ENCODE results near the gene ZDHHC22.
"Not testable (repeated sequence)": the region's sequence is repeated elsewhere in the genome, so short reads cannot be mapped to it uniquely, and the experiment has no call there.

ZDHHC22 gene

GRCh38 chr14:77141214-77142004 lies at the start of gene ZDHHC22:
Gene ZDHHC22 (minus strand): TSS chr14:77141791. CDS start chr14:77139738, 2,053 bp downstream.
- no peak for DNase-seq

- DNase-seq, result no peak
Observed at GRCh38 chr14:77190977-77191376, 49.4 kb upstream of the ZDHHC22 start.

- no peak for DNase-seq
Observed at GRCh38 chr14:77189479-77189878, 47.9 kb upstream of the ZDHHC22 start.

GRCh38 chr14:77187649-77188012 lies 46.0 kb upstream of the ZDHHC22 start:
- DNase-seq, result no peak

GRCh38 chr14:77186911-77187648 lies 45.5 kb upstream of the ZDHHC22 start:
- DNase-seq, result no peak

- DNase-seq, result no peak
Observed at GRCh38 chr14:77185093-77185465, 43.5 kb upstream of the ZDHHC22 start.

- no peak for DNase-seq
Observed at GRCh38 chr14:77184396-77185092, 43.0 kb upstream of the ZDHHC22 start.

- DNase-seq, result no peak
Observed at GRCh38 chr14:77183896-77184295, 42.3 kb upstream of the ZDHHC22 start.

- DNase-seq, result peak; percentile 94
Observed at GRCh38 chr14:77181603-77182437, 40.2 kb upstream of the ZDHHC22 start, which contains the start of gene TMEM63C. Gene TMEM63C (plus strand): TSS chr14:77181798. CDS start chr14:77218814, 37,016 bp downstream.

GRCh38 chr14:77180726-77181602 lies 39.4 kb upstream of the ZDHHC22 start:
- no peak for DNase-seq

- no peak for DNase-seq
Observed at GRCh38 chr14:77178656-77179055, 37.1 kb upstream of the ZDHHC22 start.

GRCh38 chr14:77177702-77178101 lies 36.1 kb upstream of the ZDHHC22 start:
- no peak for DNase-seq

GRCh38 chr14:77175843-77176242 lies 34.3 kb upstream of the ZDHHC22 start:
- DNase-seq, result no peak

GRCh38 chr14:77173911-77174617 lies 32.5 kb upstream of the ZDHHC22 start:
- not testable (repeated sequence) for DNase-seq

GRCh38 chr14:77172916-77173315 lies 31.3 kb upstream of the ZDHHC22 start:
- DNase-seq, result no peak

GRCh38 chr14:77170045-77170444 lies 28.5 kb upstream of the ZDHHC22 start:
- no peak for DNase-seq

- DNase-seq, result no peak
Observed at GRCh38 chr14:77161011-77161410, 19.4 kb upstream of the ZDHHC22 start.

GRCh38 chr14:77158882-77159255 lies 17.3 kb upstream of the ZDHHC22 start:
- DNase-seq, result no peak

GRCh38 chr14:77158175-77158881 lies 16.7 kb upstream of the ZDHHC22 start:
- DNase-seq, result no peak

GRCh38 chr14:77157740-77158139 lies 16.1 kb upstream of the ZDHHC22 start:
- no peak for DNase-seq

All from NCI-H526 treated with DMSO at 0.1 percent for 48 hours (cell line).